ENCODE data around the gene CDH8.

The CDH8 gene

DNA sequence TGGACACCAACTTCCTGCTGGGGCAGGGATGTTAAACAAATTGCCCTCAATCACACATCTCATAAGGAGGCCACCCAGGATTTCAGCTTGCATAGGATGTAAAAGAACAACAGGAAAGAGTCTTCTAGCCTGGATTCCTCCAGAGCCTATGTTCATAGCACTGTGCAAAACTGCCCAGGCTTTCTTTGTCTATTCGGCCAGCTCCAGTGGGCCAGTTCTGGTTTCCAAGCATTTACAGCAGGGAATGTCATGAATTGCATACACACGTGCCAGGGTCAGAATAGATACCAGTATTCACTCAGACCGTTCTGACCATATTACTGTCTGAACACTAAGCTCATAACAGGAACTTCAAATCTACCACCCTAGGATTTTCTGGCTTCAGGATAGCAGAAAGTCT, 273.2 kb downstream of the CDH8 start:
- H3K27ac ChIP-seq (ENCODE audit: low read depth, low read length): no peak overlapping the region
- no peaks in the 10 kb centered on the region for H4K20me1 ChIP-seq (ENCODE audit: low read depth, low read length)
- H3K4me3 ChIP-seq (ENCODE audit: insufficient read depth, low read length, poor library complexity, severe bottlenecking): no peak overlapping the region
- H3K9me3 ChIP-seq (ENCODE audit: insufficient read depth, low read length): no peaks in the 10 kb centered on the region
- TF ChIP-seq CTCF (IDR thresholded peaks at IDR 0.05; ENCODE audit: insufficient read depth, low read length, poor library complexity, severe bottlenecking) (no peak), EZH2phosphoT487 (conservative IDR thresholded peaks at IDR 0.05; ENCODE audit: low read length) (no peak)
- H3K79me2 ChIP-seq (ENCODE audit: insufficient read depth, low read length): no peaks in the 10 kb centered on the region
- H3K9ac ChIP-seq (ENCODE audit: low read length): no peak overlapping the region
- H3K36me3 ChIP-seq (ENCODE audit: low read length): no peaks in the 10 kb centered on the region
- no peaks in the 10 kb centered on the region for H3K27me3 ChIP-seq (ENCODE audit: low read length)
- H2AFZ ChIP-seq (ENCODE audit: low read depth, low read length, severe bottlenecking): no peak overlapping the region
- no peak overlapping the region for H3K4me2 ChIP-seq (ENCODE audit: low read depth, low read length, poor library complexity, severe bottlenecking)
- H3F3A ChIP-seq (ENCODE audit: insufficient read depth): no peaks in the 10 kb centered on the region
- H3K9me2 ChIP-seq (replicated peaks; ENCODE audit: insufficient read depth, low read length): no peaks in the 10 kb centered on the region

DNA sequence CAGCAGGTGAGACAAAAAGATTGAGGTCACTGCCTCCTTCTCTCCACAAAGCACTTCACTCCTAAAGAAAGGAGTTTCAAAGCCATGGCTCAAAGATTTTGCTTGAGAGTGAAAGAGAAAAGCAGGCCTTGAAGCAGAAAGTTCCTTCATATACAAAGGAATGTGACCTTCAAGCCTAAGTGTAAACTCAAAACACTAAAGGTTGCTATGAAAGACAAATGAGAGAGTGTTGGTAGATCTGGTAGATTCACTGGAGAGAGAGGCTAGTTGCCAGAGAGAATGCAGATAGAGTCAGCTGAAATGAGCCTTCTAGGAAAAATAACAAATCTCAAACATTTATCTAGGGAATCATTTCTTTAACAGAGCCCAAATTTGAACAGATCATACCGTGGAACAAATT, 305.2 kb downstream of the CDH8 start:
- Histone ChIP-seq H4K20me1 (ENCODE audit: low read depth, low read length) (no peaks in the 10 kb centered on the region), H3K79me2 (ENCODE audit: insufficient read depth, low read length) (no peaks in the 10 kb centered on the region), H3K4me3 (ENCODE audit: insufficient read depth, low read length, poor library complexity, severe bottlenecking) (no peak overlapping the region), H3F3A (ENCODE audit: insufficient read depth) (no peaks in the 10 kb centered on the region), H3K27ac (ENCODE audit: low read depth, low read length) (no peak overlapping the region), H3K4me2 (ENCODE audit: low read depth, low read length, poor library complexity, severe bottlenecking) (no peak overlapping the region), H3K9me2 (replicated peaks; ENCODE audit: insufficient read depth, low read length) (no peaks in the 10 kb centered on the region), H3K27me3 (ENCODE audit: low read length) (no peaks in the 10 kb centered on the region), H2AFZ (ENCODE audit: low read depth, low read length, severe bottlenecking) (no peak overlapping the region), H3K9me3 (ENCODE audit: insufficient read depth, low read length) (no peaks in the 10 kb centered on the region), H3K9ac (ENCODE audit: low read length) (no peak overlapping the region), H3K36me3 (ENCODE audit: low read length) (no peaks in the 10 kb centered on the region)
- TF ChIP-seq EZH2phosphoT487 (conservative IDR thresholded peaks at IDR 0.05; ENCODE audit: low read length) (no peak), CTCF (IDR thresholded peaks at IDR 0.05; ENCODE audit: insufficient read depth, low read length, poor library complexity, severe bottlenecking) (no peak)

GRCh38 chr16:61726701-61727100, 309.5 kb downstream of the CDH8 start:
- Histone ChIP-seq H3K9ac (ENCODE audit: low read length) (no peak overlapping the region), H2AFZ (ENCODE audit: low read depth, low read length, severe bottlenecking) (no peak overlapping the region), H3K9me2 (replicated peaks; ENCODE audit: insufficient read depth, low read length) (no peaks in the 10 kb centered on the region), H3K4me3 (ENCODE audit: insufficient read depth, low read length, poor library complexity, severe bottlenecking) (no peak overlapping the region), H3F3A (ENCODE audit: insufficient read depth) (no peaks in the 10 kb centered on the region), H3K27ac (ENCODE audit: low read depth, low read length) (no peak overlapping the region), H3K27me3 (ENCODE audit: low read length) (no peaks in the 10 kb centered on the region), H3K79me2 (ENCODE audit: insufficient read depth, low read length) (no peaks in the 10 kb centered on the region), H3K4me2 (ENCODE audit: low read depth, low read length, poor library complexity, severe bottlenecking) (no peak overlapping the region), H3K9me3 (ENCODE audit: insufficient read depth, low read length) (no peaks in the 10 kb centered on the region), H3K36me3 (ENCODE audit: low read length) (no peaks in the 10 kb centered on the region), H4K20me1 (ENCODE audit: low read depth, low read length) (no peaks in the 10 kb centered on the region)
- no peak for TF ChIP-seq EZH2phosphoT487 (conservative IDR thresholded peaks at IDR 0.05; ENCODE audit: low read length)
- no peak for TF ChIP-seq CTCF (IDR thresholded peaks at IDR 0.05; ENCODE audit: insufficient read depth, low read length, poor library complexity, severe bottlenecking)

DNA sequence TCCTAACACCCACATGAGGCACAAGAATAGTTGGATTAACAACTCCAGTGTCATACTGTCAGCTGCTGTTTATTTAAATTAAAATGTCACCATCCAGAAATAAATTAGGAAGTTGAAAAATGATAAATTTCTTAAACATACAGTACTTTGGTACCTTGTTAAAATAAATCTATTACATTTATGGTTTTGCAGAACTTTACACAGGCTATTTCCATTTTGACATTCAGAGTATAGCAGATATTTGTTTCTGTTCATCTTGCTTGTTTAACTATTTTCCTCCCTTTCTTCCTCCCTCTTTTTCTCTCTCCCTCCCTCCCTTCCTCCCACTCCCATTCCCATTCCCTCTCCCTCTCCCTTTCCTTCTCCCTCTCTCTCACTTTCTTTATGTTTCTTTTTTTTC, 310.1 kb downstream of the CDH8 start:
- Histone ChIP-seq H3K36me3 (ENCODE audit: low read length) (no peaks in the 10 kb centered on the region), H3K27ac (ENCODE audit: low read depth, low read length) (no peak overlapping the region), H3F3A (ENCODE audit: insufficient read depth) (no peaks in the 10 kb centered on the region), H2AFZ (ENCODE audit: low read depth, low read length, severe bottlenecking) (no peak overlapping the region), H3K9me3 (ENCODE audit: insufficient read depth, low read length) (no peaks in the 10 kb centered on the region), H4K20me1 (ENCODE audit: low read depth, low read length) (no peaks in the 10 kb centered on the region), H3K79me2 (ENCODE audit: insufficient read depth, low read length) (no peaks in the 10 kb centered on the region), H3K9me2 (replicated peaks; ENCODE audit: insufficient read depth, low read length) (no peaks in the 10 kb centered on the region), H3K4me2 (ENCODE audit: low read depth, low read length, poor library complexity, severe bottlenecking) (no peak overlapping the region), H3K9ac (ENCODE audit: low read length) (no peak overlapping the region), H3K27me3 (ENCODE audit: low read length) (no peaks in the 10 kb centered on the region), H3K4me3 (ENCODE audit: insufficient read depth, low read length, poor library complexity, severe bottlenecking) (no peak overlapping the region)
- TF ChIP-seq CTCF (IDR thresholded peaks at IDR 0.05; ENCODE audit: insufficient read depth, low read length, poor library complexity, severe bottlenecking) (no peak), EZH2phosphoT487 (conservative IDR thresholded peaks at IDR 0.05; ENCODE audit: low read length) (no peak)
